Activated B cell treated with CpG ODN at 0.5 μM for 24 hours (primary cell): ENCODE data around the gene LRRC19. TPM values are rescaled to one million over a fixed set of nuclear protein-coding genes. Genes with fewer than 3 reads are reported as not detected.

Source experiments
- ATAC-seq: fragments of 200-7000 bp; cut with Tn5 transposase; one replicate; pipeline ENCODE4 v1.10.0; 2021; ENCODE audit warnings: low read depth, mild to moderate bottlenecking, moderate library complexity
- CTCF ChIA-PET: fragments of 350-600 bp; sonication (Branson Sonifier 250); formaldehyde crosslinking; loops from one replicate; lab custom pipeline; 2021; ENCODE audit warnings: antibody characterized with exemption; lab: Charles Lee
- POLR2A ChIA-PET: fragments of 350-600 bp; sonication (Branson Sonifier 250); formaldehyde crosslinking; loops from one replicate; lab custom pipeline; 2021; ENCODE audit warnings: antibody characterized with exemption; lab: Charles Lee
- DNase-seq: peaks from one replicate; pipeline ENCODE4 v3.0.0; 2022
- H3K27ac Mint-ChIP-seq: one replicate; pipeline ENCODE4 v1.8.0; 2020; ENCODE audit warnings: mixed read lengths
- H3K27me3 Mint-ChIP-seq: one replicate; pipeline ENCODE4 v1.8.0; 2021; ENCODE audit warnings: mixed read lengths
- H3K36me3 Mint-ChIP-seq: one replicate; pipeline ENCODE4 v1.8.0; 2021; ENCODE audit warnings: low read depth, mixed read lengths
- H3K4me1 Mint-ChIP-seq: one replicate; pipeline ENCODE4 v1.8.0; 2021; ENCODE audit warnings: mixed read lengths
- H3K4me3 Mint-ChIP-seq: one replicate; pipeline ENCODE4 v1.8.0; 2020; ENCODE audit warnings: mild to moderate bottlenecking, mixed read lengths
- H3K9me3 Mint-ChIP-seq: one replicate; pipeline ENCODE4 v1.8.0; 2020; ENCODE audit warnings: mixed read lengths
- intact Hi-C: fragments of 100-400 bp; cut with micrococcal nuclease; formaldehyde crosslinking; loops from one replicate; pipeline ENCODE4 v1.15.1; 2024
- total RNA-seq: library from RNA; stranded (reverse); gene quantifications from 2 replicates; pipeline ENCODE4 v1.2.3, GENCODE V29; 2022
- TF ChIP-seq, protein P1 (sequence below): fragments of 200-600 bp; IDR thresholded peaks from one replicate; pipeline ENCODE4 v1.8.0; 2022; ENCODE audit warnings: antibody characterized with exemption, mild to moderate bottlenecking

LRRC19 gene, protein sequence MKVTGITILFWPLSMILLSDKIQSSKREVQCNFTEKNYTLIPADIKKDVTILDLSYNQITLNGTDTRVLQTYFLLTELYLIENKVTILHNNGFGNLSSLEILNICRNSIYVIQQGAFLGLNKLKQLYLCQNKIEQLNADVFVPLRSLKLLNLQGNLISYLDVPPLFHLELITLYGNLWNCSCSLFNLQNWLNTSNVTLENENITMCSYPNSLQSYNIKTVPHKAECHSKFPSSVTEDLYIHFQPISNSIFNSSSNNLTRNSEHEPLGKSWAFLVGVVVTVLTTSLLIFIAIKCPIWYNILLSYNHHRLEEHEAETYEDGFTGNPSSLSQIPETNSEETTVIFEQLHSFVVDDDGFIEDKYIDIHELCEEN
- not detected in 2 replicates for total RNA-seq

DNA sequence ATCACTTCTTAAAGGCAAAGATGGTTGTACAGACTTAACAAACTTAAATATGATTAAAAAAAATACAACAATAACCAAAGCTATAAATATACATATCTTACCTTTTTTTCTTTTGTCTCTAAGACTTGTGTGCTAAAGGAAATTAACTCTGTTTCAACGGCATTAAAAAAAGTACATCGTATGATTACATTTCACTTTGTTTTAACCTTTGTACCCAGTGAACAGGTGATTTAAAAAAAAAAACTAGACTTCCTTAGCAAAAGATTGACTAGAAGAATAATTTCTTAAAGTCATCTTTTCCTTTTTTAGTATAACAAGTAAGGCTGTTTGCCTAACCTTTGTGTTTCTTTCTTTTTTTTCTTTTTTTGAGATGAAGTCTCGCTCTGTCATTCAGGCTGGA, at the start of gene LRRC19:
LRRC19 (minus strand) TSS at position 182 of the 400 bp plus-strand sequence. CDS start 5,978 bp downstream, outside the sequence.
- TF ChIP-seq, protein P1, sequence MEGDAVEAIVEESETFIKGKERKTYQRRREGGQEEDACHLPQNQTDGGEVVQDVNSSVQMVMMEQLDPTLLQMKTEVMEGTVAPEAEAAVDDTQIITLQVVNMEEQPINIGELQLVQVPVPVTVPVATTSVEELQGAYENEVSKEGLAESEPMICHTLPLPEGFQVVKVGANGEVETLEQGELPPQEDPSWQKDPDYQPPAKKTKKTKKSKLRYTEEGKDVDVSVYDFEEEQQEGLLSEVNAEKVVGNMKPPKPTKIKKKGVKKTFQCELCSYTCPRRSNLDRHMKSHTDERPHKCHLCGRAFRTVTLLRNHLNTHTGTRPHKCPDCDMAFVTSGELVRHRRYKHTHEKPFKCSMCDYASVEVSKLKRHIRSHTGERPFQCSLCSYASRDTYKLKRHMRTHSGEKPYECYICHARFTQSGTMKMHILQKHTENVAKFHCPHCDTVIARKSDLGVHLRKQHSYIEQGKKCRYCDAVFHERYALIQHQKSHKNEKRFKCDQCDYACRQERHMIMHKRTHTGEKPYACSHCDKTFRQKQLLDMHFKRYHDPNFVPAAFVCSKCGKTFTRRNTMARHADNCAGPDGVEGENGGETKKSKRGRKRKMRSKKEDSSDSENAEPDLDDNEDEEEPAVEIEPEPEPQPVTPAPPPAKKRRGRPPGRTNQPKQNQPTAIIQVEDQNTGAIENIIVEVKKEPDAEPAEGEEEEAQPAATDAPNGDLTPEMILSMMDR, result no peak
- H3K36me3 Mint-ChIP-seq, result peaks cover 9% of the 10 kb centered on the region

GRCh38 chr9:27054841-27055240, 49.4 kb upstream of the LRRC19 start:
- no peak overlapping the region for H3K4me3 Mint-ChIP-seq
- ATAC-seq, result no peak
- ChIA-PET CTCF (interaction anchor here (0.9 kb wide), 1 partner anchor 18 kb away, joined by 3 read pairs; no protein-coding TSS in a partner anchor), POLR2A (no interaction called here)
- H3K27ac Mint-ChIP-seq, result no peak overlapping the region
- H3K4me1 Mint-ChIP-seq, result no peaks in the 10 kb centered on the region
- H3K9me3 Mint-ChIP-seq, result no peaks in the 10 kb centered on the region
- no peak for DNase-seq
- H3K36me3 Mint-ChIP-seq, result peaks cover 35% of the 10 kb centered on the region
- TF ChIP-seq, protein P1, result no peak
- intact Hi-C loops, result no loop called here
- H3K27me3 Mint-ChIP-seq, result no peaks in the 10 kb centered on the region

More for the DNA sequence above, at the start of gene LRRC19:
- POLR2A ChIA-PET, result no interaction called here
- ATAC-seq, result no peak
- Mint-ChIP-seq H3K27ac (no peak within 1 kb of the TSS), H3K9me3 (peaks cover 4% of the 10 kb centered on the region), H3K27me3 (no peaks in the 10 kb centered on the region), H3K4me3 (no peak within 1 kb of the TSS), H3K4me1 (no peaks in the 10 kb centered on the region)
- intact Hi-C loops, result no loop called here
- CTCF ChIA-PET, result no interaction called here
- no peak for DNase-seq

DNA sequence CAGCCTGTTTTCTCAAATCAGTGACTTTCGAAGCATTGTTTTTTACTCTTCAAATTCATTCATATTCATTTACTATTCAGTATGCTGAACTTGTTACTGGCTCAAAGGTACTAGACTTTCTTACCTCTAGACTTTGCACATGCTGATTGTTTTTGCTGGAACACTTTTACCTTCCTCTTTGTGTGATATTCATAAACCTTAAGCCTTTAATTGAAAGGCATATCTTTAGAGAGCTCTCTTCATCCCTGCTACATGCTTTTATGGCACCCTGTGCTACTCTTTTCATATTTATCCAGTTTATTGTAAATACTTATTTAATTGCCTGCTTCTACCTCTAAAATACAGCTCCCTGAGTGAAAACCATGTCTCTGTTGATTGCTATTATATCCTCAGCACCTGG, 48.7 kb upstream of the LRRC19 start:
- ChIA-PET POLR2A (no interaction called here), CTCF (no interaction called here)
- intact Hi-C loops, result no loop called here
- Mint-ChIP-seq H3K27me3 (no peaks in the 10 kb centered on the region), H3K36me3 (peaks cover 31% of the 10 kb centered on the region), H3K4me1 (no peaks in the 10 kb centered on the region), H3K4me3 (no peak overlapping the region), H3K9me3 (no peaks in the 10 kb centered on the region), H3K27ac (no peak overlapping the region)
- ATAC-seq (no peak), DNase-seq (no peak)
- TF ChIP-seq, protein P1, result no peak

GRCh38 chr9:27053369-27054022, 48.0 kb upstream of the LRRC19 start:
- POLR2A ChIA-PET, result no interaction called here
- Mint-ChIP-seq H3K27me3 (no peaks in the 10 kb centered on the region), H3K4me3 (no peak overlapping the region), H3K36me3 (peaks cover 35% of the 10 kb centered on the region), H3K4me1 (no peaks in the 10 kb centered on the region), H3K9me3 (no peaks in the 10 kb centered on the region), H3K27ac (no peak overlapping the region)
- DNase-seq (no peak), ATAC-seq (no peak)
- TF ChIP-seq, protein P1, result no peak
- intact Hi-C loops, result no loop called here
- CTCF ChIA-PET, result no interaction called here

DNA sequence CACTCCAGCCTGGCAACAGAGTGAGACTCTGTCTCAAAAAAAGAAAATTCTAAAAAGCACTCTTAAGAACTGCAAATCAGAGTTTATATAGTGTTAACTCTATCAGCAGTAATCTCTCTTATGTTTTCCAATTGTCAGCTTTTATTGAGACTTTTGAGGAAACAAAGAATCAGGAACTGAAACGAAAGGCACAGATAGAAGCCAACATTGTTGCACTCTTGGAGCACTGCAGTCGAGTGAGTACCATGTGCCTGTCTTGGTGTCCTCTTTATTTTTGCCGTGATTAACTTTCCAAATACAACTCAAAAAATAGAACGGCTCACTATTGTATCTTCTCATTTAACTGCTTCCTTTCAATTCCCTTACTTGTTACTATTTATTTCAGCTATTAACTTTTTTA, 41.7 kb upstream of the LRRC19 start:
- H3K27ac Mint-ChIP-seq, result no peak overlapping the region
- no peaks in the 10 kb centered on the region for H3K4me1 Mint-ChIP-seq
- H3K36me3 Mint-ChIP-seq, result peaks cover 23% of the 10 kb centered on the region
- intact Hi-C loops, result no loop called here
- H3K27me3 Mint-ChIP-seq, result no peaks in the 10 kb centered on the region
- ChIA-PET CTCF (no interaction called here), POLR2A (no interaction called here)
- no peak for ATAC-seq
- TF ChIP-seq, protein P1, result no peak
- no peak overlapping the region for H3K4me3 Mint-ChIP-seq
- DNase-seq, result no peak
- H3K9me3 Mint-ChIP-seq, result no peaks in the 10 kb centered on the region
